Endothelial cell of umbilical vein (primary cell): Measurements from ENCODE around the gene EFTUD2.

ENCODE experiments used
- CTCF ChIP-seq, 2 donors: IDR thresholded peaks; 1 replicate in 1 of 2; 2 replicates in 1 of 2; pipeline ENCODE4 v1.5.1; 2011; ENCODE audit warnings: low read length in 2 of 2, mild to moderate bottlenecking in 2 of 2, moderate library complexity in 2 of 2, control low read depth in 1 of 2, inconsistent platforms in 1 of 2, low read depth in 1 of 2; ENCODE audit not compliant: insufficient read depth in 1 of 2; ENCODE audit errors: extremely low read depth in 1 of 2
- JUN ChIP-seq: IDR thresholded peaks from 2 replicates; pipeline ENCODE4 v1.6.1; 2011; ENCODE audit warnings: borderline replicate concordance, low read depth; ENCODE audit not compliant: insufficient read length, insufficient read depth
- POLR2A ChIP-seq: IDR thresholded peaks from 2 replicates; pipeline ENCODE4 v1.6.1; 2012; ENCODE audit warnings: low read depth, mild to moderate bottlenecking, control low read depth, low read length

DNA sequence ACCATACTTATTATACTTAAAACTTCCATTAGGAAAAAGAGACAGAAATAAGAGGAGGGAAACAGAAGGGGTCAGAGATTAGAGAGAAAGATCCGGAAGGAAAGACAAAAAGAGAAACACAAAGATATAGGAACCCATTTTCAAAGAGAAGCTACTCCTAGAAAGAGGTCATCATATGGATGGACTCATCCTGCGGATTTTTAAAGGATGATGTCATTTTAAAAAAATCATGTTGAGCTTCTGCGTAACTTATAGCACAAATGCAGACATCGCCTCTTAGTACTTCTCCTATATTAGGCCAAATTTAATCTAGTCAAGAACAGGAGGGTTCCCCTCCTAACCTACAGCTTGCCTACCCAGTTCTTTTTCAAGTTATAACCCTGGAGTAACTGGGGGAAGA is 18.1 kb downstream of the EFTUD2 start:
- TF ChIP-seq CTCF (IDR thresholded peaks at IDR 0.05; ENCODE audit: extremely low read depth in 1 of 2, insufficient read depth in 1 of 2, low read depth in 1 of 2, low read length in 2 of 2) (no peak), POLR2A (no peak), JUN (no peak)
